ENCODE measurements around the gene IFNB1. TPM values are rescaled to one million over a fixed set of nuclear protein-coding genes. Genes with fewer than 3 reads are reported as not detected.

The IFNB1 gene
- total RNA-seq, 1 experiment from 2014 or later = not detected

- TF ChIP-seq EZH2 (IDR thresholded peaks at IDR 0.05; ENCODE audit: borderline replicate concordance, low read depth, low read length, poor library complexity, severe bottlenecking) (no peak), CTCF (conservative IDR thresholded peaks at IDR 0.05; ENCODE audit: low read depth, low read length) (no peak)
- no peak overlapping the region for H3K27ac ChIP-seq (ENCODE audit: low read depth, low read length, poor library complexity, severe bottlenecking)
- ChIA-PET POLR2A (ENCODE audit: low non-redundant PET) (no interaction called here), CTCF (no interaction called here)
- H3K4me1 ChIP-seq (ENCODE audit: insufficient read depth, low read length, poor library complexity, severe bottlenecking) = no peaks in the 10 kb centered on the region
- H3K4me3 ChIP-seq (ENCODE audit: low read depth, low read length, poor library complexity, severe bottlenecking) = no peak overlapping the region
- H3K27me3 ChIP-seq (replicated peaks; ENCODE audit: insufficient read depth, low read depth, low read length, poor library complexity) = no peaks in the 10 kb centered on the region
- H3K36me3 ChIP-seq (ENCODE audit: insufficient read depth, low read length, poor library complexity, severe bottlenecking) = no peaks in the 10 kb centered on the region
- BruUV-seq (replicated peaks) = no TSS peak
- intact Hi-C loops (cut with micrococcal nuclease; ENCODE audit: unreplicated experiment) = no loop called here
- no peak for DNase-seq (ENCODE audit: low spot score)
- H3K9me3 ChIP-seq (ENCODE audit: low read depth, low read length, poor library complexity, severe bottlenecking) = no peaks in the 10 kb centered on the region
Observed at GRCh38 chr9:21053851-21054250, 23.9 kb downstream of the IFNB1 start.

GRCh38 chr9:21047281-21047691 is 30.5 kb downstream of the IFNB1 start:
- H3K9me3 ChIP-seq (ENCODE audit: low read depth, low read length, poor library complexity, severe bottlenecking) = no peaks in the 10 kb centered on the region
- intact Hi-C loops (cut with micrococcal nuclease; ENCODE audit: unreplicated experiment) = no loop called here
- BruUV-seq (replicated peaks) = no TSS peak

GRCh38 chr9:21043841-21044240 is 33.9 kb downstream of the IFNB1 start:
- TF ChIP-seq CTCF (conservative IDR thresholded peaks at IDR 0.05; ENCODE audit: low read depth, low read length) = no peak
- no peak for TF ChIP-seq EZH2 (IDR thresholded peaks at IDR 0.05; ENCODE audit: borderline replicate concordance, low read depth, low read length, poor library complexity, severe bottlenecking)
- H3K27me3 ChIP-seq (replicated peaks; ENCODE audit: insufficient read depth, low read depth, low read length, poor library complexity) = no peaks in the 10 kb centered on the region
- no peaks in the 10 kb centered on the region for H3K9me3 ChIP-seq (ENCODE audit: low read depth, low read length, poor library complexity, severe bottlenecking)
- POLR2A ChIA-PET (ENCODE audit: low non-redundant PET) = no interaction called here
- BruUV-seq (replicated peaks) = no TSS peak
- H3K4me1 ChIP-seq (ENCODE audit: insufficient read depth, low read length, poor library complexity, severe bottlenecking) = no peaks in the 10 kb centered on the region
- DNase-seq (ENCODE audit: low spot score) = no peak
- H3K27ac ChIP-seq (ENCODE audit: low read depth, low read length, poor library complexity, severe bottlenecking) = no peak overlapping the region
- H3K4me3 ChIP-seq (ENCODE audit: low read depth, low read length, poor library complexity, severe bottlenecking) = no peak overlapping the region
- intact Hi-C loops (cut with micrococcal nuclease; ENCODE audit: unreplicated experiment) = no loop called here
- no peaks in the 10 kb centered on the region for H3K36me3 ChIP-seq (ENCODE audit: insufficient read depth, low read length, poor library complexity, severe bottlenecking)
- CTCF ChIA-PET = no interaction called here

More at GRCh38 chr9:21047281-21047691, 30.5 kb downstream of the IFNB1 start:
- H3K27ac ChIP-seq (ENCODE audit: low read depth, low read length, poor library complexity, severe bottlenecking) = no peak overlapping the region
- H3K4me1 ChIP-seq (ENCODE audit: insufficient read depth, low read length, poor library complexity, severe bottlenecking) = no peaks in the 10 kb centered on the region
- CTCF ChIA-PET = no interaction called here
- H3K27me3 ChIP-seq (replicated peaks; ENCODE audit: insufficient read depth, low read depth, low read length, poor library complexity) = no peaks in the 10 kb centered on the region
- H3K36me3 ChIP-seq (ENCODE audit: insufficient read depth, low read length, poor library complexity, severe bottlenecking) = no peaks in the 10 kb centered on the region
- H3K4me3 ChIP-seq (ENCODE audit: low read depth, low read length, poor library complexity, severe bottlenecking) = no peak overlapping the region
- no peak for DNase-seq (ENCODE audit: low spot score)
- TF ChIP-seq EZH2 (IDR thresholded peaks at IDR 0.05; ENCODE audit: borderline replicate concordance, low read depth, low read length, poor library complexity, severe bottlenecking) = no peak
- TF ChIP-seq CTCF (conservative IDR thresholded peaks at IDR 0.05; ENCODE audit: low read depth, low read length) = no peak
- POLR2A ChIA-PET (ENCODE audit: low non-redundant PET) = no interaction called here

Data from A673 (cell line).